CD4-positive, alpha-beta T cell treated with Interleukin-12 subunit alpha and Interleukin-12 subunit beta, for 1 hour (primary cell): ENCODE results near the gene OR10A6.
A peak's percentile ranks its signal among the peaks of the same experiment; 100 is the strongest.

ENCODE experiments used
- DNase-seq: peaks from one replicate; pipeline ENCODE4 v3.0.0-alpha.2; 2020

The OR10A6 gene

GRCh38 chr11:7909585-7910285 lies 21.3 kb downstream of the OR10A6 start:
- DNase-seq, result no peak

- DNase-seq, result no peak
Observed at GRCh38 chr11:7907121-7907520, 23.9 kb downstream of the OR10A6 start.

- no peak for DNase-seq
Observed at GRCh38 chr11:7906481-7906880, 24.6 kb downstream of the OR10A6 start.

GRCh38 chr11:7905961-7906429 lies 25.1 kb downstream of the OR10A6 start:
- no peak for DNase-seq

GRCh38 chr11:7905549-7905948 lies 25.5 kb downstream of the OR10A6 start:
- DNase-seq, result no peak

GRCh38 chr11:7904917-7905316 lies 26.2 kb downstream of the OR10A6 start:
- DNase-seq, result no peak

- no peak for DNase-seq
Observed at GRCh38 chr11:7903940-7904339, 27.1 kb downstream of the OR10A6 start.

- DNase-seq, result no peak
Observed at GRCh38 chr11:7901319-7901854, 29.7 kb downstream of the OR10A6 start.

- DNase-seq, result no peak
Observed at GRCh38 chr11:7900686-7901085, 30.4 kb downstream of the OR10A6 start.

GRCh38 chr11:7899418-7899817 lies 31.6 kb downstream of the OR10A6 start:
- no peak for DNase-seq

GRCh38 chr11:7898666-7899283 lies 32.3 kb downstream of the OR10A6 start:
- no peak for DNase-seq

- no peak for DNase-seq
Observed at GRCh38 chr11:7896009-7896785, 34.9 kb downstream of the OR10A6 start.

- no peak for DNase-seq
Observed at GRCh38 chr11:7894251-7894650, 36.8 kb downstream of the OR10A6 start.

GRCh38 chr11:7893796-7894195 lies 37.3 kb downstream of the OR10A6 start:
- DNase-seq, result no peak

GRCh38 chr11:7892840-7893254 lies 38.2 kb downstream of the OR10A6 start:
- DNase-seq, result peak; percentile 54

- no peak for DNase-seq
Observed at GRCh38 chr11:7892059-7892699, 38.9 kb downstream of the OR10A6 start.

- no peak for DNase-seq
Observed at GRCh38 chr11:7890417-7891172, 40.5 kb downstream of the OR10A6 start.

GRCh38 chr11:7889985-7890384 lies 41.1 kb downstream of the OR10A6 start:
- no peak for DNase-seq

GRCh38 chr11:7882860-7883259 lies 48.2 kb downstream of the OR10A6 start:
- DNase-seq, result no peak
